GM10847 (cell line): Measurements from ENCODE around the gene GNG7.

Experiments
- POLR2A ChIP-seq: IDR thresholded peaks from 2 replicates; pipeline ENCODE4 v1.6.1; 2011; ENCODE audit not compliant: insufficient read length; ENCODE audit errors: extremely low read depth

Gene GNG7

DNA sequence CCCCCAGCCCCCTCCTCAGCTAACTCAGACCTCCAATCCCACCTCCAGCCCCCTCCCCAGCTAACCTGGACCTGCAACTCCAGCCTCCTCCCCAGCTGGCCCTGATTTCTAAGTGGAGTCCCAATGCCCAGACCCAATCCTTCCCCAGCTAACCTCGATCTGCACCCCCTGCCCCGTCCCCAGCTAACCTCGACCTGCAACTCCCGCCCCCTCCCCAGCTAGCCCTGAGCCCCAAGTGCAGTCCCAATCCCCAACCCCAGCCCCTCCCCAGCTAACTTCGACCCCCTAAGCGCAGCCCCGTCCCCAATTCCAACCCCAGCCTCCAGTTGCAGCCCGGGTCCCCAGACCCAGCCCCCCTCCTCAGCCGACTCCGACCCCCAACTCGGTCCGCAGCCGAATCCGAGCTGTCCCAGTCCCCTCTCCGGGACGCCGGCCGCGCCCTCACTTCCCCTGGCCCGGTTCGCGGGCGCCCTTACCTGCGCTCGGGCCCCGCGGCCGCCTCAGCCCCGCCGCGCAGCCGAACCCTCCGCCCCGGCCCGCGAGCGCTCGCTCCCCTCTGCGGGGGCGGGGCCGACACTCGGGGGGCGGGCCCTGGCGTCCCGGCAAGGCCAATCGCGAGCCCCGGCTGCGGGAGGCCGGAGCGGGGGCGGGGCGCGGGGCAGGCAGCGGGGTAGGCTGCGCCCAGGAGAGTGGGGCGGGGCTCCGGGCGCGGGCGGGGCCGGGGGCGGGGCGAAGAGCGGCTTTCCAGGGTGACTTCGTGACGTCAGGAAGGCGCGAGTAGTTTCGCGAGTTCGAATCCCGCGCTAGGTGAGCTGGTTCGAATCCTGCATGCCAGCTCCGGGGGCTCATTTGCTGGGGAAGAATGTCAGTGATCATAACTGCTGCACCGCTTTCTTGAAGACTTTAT lies at the start of gene GNG7:
GNG7 (minus strand) TSS at position 525 of the 907 bp plus-strand sequence. CDS start 182,006 bp downstream, outside the sequence.
- peak; percentile 75 for TF ChIP-seq POLR2A

- no peak for TF ChIP-seq POLR2A
These were observed 48.9 kb upstream of the GNG7 start for GRCh38 chr19:2751438-2751830.

DNA sequence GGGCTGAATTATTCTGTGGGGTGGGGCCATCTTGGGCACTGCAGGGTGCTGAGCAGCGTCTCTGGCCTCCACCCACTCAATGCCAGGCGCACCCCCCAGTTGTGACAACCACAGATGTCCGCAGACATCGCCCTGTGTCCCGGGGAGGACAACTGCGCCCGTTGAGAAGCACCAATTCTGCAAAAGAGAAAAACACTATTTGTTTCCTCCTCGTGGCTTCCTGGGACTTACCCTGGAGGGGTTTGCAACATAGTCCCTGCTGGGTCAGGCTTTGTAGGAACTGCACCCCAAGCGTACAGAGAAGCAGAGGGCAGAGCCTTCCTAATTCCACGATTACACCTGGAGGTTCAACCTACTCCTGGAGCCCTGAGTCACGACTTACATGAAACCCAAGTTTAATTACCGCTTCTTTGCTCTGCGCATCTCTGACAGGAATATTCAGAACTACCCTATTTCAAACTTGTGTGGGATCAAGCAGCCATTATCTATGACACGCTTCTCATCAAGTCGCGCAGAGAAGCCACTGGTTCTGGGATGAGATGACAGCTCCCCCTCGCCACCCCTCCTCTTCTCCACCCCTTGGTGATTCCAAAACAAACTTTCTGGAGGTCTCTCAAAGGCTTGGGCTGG lies 48.4 kb upstream of the GNG7 start:
- no peak for TF ChIP-seq POLR2A

DNA sequence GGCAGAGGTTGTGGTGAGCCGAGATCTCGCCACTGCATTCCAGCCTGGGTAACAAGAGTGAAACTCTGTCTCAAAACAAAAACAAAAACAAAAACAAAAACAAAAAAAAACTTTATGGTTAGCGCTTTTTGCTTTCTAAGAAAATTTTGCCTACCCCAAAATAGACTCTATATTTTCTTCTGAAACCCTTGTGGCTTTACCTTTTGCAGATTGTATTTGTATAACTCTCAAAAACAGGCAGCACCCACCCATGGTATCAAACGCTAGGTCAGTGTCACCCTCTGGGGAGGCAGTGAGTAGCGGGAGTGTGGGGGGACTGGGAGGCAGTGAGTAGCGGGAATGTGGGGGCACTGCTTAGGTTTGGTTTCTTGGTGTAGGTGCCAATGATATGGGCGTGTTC lies 44.9 kb upstream of the GNG7 start:
- TF ChIP-seq POLR2A, result no peak

GRCh38 chr19:2744113-2744512 lies 41.6 kb upstream of the GNG7 start:
- no peak for TF ChIP-seq POLR2A

GRCh38 chr19:2743099-2743498 lies 40.6 kb upstream of the GNG7 start:
- no peak for TF ChIP-seq POLR2A

DNA sequence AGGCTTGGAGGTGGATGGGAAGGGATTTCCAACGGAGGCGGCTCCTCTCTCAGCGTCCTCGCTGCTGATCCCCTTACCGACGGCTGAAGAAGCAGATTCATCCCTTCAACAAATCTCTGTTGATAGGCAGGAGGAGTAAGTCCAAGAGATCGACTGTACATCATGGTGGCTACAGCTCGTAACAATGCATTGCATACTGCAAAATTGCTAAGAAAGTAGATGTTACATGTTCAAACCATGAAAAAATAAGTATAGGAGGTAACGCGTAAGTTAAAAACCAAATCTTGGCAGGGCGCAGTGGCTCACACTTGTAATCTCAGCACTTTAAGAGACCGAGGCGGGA lies 37.8 kb upstream of the GNG7 start:
- no peak for TF ChIP-seq POLR2A

GRCh38 chr19:2739602-2740313 lies 37.3 kb upstream of the GNG7 start, which contains the start of gene SLC39A3:
Gene SLC39A3, minus strand, starts transcription at chr19:2740017. Its CDS starts 2,760 bp downstream, at chr19:2737257.
- TF ChIP-seq POLR2A, result peak; percentile 60

GRCh38 chr19:2736550-2737190 lies 34.2 kb upstream of the GNG7 start:
- TF ChIP-seq POLR2A, result no peak

GRCh38 chr19:2735374-2735773 lies 32.9 kb upstream of the GNG7 start:
- no peak for TF ChIP-seq POLR2A

DNA sequence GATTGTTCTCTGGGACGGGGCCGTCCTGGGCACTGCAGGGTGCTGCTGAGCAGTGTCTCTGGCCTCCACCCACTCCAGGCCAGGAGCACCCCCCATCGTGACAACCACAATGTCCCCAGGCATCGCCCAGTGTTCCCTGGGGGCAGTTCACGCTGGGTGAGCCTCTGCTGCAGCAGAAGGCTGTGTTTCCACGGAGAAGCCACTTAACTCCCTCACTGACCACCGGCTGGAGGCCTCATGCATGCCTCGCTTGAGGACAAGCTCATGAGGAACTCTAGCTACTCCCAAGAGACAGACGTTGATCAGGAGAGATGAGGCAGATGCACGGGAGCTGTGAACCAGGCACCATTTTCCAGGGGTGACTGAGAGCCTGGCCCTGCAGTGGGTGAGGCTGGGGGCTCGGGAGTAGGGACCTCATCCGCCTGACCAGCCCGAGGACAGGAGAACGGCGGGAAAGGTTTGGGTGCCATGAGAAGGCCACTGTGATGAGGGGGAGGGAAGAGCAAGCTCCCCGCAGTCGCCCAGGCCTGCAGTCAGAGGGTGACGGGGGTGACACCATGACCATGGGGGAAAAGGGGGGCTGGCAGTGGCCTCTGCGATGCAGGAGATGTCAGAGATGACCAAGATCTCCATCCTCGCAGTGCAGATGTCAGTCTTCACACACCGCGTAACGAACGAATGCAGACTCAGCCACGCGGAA lies 32.2 kb upstream of the GNG7 start:
- TF ChIP-seq POLR2A, result no peak

GRCh38 chr19:2733930-2734588 lies 31.6 kb upstream of the GNG7 start:
- no peak for TF ChIP-seq POLR2A

DNA sequence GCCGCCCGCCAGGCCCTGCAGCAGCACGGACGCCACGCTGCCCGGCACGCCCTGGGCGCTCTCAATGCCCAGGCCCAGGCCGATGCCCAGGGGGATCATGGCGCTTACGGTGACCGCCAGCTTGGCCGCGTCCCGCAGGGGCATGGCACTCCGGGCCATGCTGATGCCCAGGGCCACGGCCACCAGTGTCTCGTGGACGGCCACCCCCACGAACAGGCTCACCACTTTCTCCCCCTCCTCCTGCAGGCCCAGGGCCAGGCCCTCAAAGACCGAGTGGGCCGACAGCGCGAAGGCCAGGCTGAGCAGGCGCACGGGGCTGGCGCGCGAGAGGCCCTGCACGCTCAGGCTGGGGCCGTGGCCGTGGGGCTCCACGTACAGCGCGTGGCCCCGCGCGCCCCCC lies 30.4 kb upstream of the GNG7 start:
- no peak for TF ChIP-seq POLR2A

- TF ChIP-seq POLR2A, result no peak
These were observed 29.7 kb upstream of the GNG7 start for GRCh38 chr19:2732157-2732725.
